ENCODE data around the gene ZDHHC8.

The ZDHHC8 gene

DNA sequence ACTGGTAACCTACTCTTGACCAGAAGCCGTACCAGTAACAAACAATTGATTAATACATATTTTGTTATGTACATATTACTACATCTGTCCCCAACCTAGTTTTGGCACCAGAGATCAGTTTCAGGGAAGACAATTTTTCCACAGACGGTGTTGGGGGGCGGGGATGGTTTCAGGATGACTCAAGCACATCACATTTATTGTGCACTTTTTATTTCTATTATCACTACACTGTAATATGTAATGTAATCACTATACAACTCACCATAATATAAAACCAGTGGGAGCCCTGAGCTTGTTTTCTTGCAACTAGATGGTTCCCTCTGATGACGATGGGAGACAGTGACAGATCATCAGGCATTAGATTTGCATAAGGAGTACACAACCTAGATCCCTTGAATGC, 36.1 kb upstream of the ZDHHC8 start:
- DNase-seq (ENCODE audit: low read depth): no peak

DNA sequence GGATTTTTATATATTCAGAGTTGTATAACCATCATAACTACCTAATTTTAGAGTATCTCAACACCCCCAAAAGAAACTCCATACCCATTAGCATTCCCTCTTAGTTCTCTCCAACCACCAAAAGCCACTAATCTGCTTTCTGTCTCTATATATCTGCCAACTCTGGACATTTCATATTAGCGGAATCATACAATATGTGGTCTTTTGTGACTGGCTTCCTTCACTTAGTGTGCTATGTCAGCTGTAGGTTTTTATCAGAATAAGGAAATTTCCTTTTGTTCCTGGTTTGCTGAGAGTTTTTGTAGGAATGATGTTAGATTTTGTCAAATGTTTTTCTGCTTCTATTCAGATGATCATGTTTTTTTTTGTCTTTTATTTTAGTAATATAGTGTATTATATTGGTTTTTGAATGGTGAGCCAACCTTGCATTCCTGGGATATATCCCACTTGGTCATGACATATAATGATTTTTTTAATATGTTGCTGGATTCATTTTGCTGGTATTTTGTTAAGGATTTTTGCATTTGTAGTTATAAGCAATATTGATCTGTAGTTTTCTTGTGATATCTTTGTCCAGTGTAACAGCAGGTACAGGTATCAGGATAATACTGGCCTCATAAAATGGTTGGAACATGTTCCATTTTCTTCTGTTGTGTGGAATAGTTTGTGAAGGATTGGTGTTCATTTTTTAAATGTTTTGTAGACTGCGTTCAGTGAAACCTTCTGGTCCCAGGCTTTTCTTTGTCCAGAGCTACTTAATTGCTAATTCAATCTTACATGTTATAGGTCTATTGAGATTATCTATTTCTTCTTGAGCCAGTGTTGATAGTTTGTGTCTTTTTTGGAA, 34.8 kb upstream of the ZDHHC8 start:
- DNase-seq (ENCODE audit: low read depth): no peak

DNA sequence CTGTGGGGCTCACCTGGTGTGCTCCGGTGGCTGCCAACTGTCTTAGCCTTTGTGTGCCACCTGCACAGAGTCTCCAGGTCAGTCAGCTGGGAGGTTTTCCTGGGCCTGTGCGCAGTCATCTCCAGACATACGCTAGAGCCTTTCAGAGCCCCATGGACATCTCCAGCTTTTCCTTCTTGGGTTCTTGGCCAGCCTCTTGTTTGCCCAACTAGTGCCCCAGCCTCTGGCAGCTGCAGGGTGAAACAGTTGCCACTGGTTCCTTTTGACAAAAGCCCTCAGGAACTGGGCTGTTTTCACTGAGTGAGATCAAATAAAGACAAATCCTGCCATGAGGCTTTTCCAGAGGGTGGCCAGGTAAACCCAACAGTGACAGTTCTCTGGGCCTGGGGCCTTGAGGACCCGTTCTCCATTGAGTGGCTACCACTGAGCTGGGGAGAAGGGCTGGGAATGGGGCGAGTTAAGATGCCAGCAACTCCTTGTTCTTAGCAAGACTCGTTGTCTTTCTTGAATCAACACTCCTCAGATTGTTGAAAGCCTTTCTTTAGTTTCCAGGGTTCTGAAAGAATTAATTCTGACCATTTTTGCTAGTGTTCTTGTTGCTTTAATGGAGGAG, 32.4 kb upstream of the ZDHHC8 start:
- DNase-seq (ENCODE audit: low read depth): no peak

DNA sequence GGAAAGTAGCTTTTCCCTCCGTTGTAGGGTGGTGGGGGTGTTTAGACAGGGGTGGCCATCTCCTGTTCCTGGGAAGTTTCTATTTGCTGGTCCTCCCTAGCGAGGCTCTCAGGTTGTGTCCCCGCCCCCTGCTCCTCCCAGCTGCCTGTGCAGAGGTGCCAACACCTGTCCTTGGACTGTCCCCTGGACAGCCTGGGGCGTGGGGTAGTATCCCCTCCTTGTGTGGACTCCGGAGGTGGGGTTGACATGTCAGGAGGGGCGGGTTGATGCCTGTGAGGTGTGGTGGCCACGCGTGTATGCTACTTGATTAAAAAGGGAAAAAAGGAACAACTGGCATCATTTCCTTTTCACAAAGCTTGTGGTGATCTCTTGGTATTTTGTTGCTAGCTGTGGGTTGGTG, 30.0 kb upstream of the ZDHHC8 start:
- no peak for DNase-seq (ENCODE audit: low read depth)

- no peak for DNase-seq (ENCODE audit: low read depth)
Measured at GRCh38 chr22:20102203-20102780, 29.3 kb upstream of the ZDHHC8 start.

- no peak for DNase-seq (ENCODE audit: low read depth)
Measured at GRCh38 chr22:20105456-20106204, 26.0 kb upstream of the ZDHHC8 start.

DNA sequence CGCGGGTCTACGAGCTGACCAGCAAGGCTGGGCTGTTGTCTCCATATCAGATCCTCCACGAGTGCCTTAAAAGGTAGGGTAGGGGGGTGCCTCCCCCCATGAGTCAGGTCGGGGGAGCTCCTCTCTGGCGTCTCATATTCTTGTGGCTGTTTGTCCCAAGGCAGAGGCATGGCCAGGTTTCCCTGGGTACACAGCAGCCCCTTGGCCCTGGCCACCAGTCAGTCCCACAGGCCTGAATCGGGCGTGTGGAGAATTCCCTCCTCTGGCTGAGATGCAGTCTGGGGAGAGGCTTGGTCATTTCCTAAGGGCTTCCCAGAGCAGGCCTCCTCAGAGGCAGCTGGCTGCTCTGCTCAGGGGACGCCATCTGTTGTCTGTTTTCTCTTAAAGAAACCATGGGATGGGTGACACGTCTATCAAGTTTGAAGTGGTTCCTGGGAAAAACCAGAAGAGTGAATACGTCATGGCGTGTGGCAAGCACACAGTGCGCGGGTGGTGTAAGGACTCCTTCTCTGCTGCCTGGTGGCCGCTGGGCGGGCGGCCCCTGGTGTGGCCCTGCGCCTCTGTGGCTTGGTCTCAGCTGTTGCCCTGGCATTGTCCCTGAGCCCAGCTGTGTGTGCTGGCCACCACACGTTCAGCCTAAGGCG, 25.3 kb upstream of the ZDHHC8 start:
- DNase-seq (ENCODE audit: low read depth): no peak

DNA sequence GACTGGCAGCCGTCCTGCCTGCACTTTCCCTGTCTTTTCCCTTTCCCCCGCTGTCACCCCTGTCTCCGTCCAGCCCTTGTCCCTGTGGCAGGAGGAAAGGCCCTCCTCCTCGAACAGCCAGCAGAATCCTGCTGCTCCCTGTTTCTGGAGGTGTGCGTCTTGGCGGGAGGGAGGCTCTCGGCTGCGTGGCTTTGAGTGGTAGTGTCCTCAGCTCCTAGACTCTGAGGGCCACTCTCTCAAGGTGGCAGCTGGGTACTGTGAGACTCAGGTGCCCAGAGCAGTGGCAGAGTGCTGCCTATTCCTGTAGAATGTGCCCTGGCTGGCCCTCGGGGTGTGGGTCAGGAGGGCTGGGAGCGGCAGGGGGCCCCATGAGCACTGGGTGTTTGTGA, 24.8 kb upstream of the ZDHHC8 start:
- DNase-seq (ENCODE audit: low read depth): no peak

GRCh38 chr22:20107471-20107901, 24.1 kb upstream of the ZDHHC8 start:
- no peak for DNase-seq (ENCODE audit: low read depth)

- DNase-seq (ENCODE audit: low read depth): no peak
Measured at GRCh38 chr22:20107951-20108756, 23.4 kb upstream of the ZDHHC8 start.

DNA sequence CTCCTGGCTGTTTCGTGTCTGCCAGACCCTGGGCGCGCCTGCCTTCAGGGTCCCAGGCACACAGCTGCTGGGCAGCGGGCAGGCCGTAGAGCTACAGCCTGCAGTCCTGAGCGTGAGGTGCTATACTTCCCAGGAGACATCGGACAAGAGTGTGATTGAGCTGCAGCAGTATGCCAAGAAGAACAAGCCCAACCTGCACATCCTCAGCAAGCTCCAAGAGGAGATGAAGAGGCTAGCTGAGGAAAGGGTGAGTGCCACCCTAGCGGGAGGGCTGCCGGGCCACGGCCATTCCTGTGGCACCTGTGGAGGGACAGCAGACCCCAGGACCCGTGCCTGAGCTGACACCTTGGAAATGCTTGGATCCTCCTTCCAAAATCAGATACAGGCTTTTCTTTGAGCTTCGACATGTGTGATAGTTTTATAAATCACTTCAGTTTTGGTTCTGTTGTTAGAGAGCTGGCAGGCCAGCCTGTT, 22.8 kb upstream of the ZDHHC8 start:
- no peak for DNase-seq (ENCODE audit: low read depth)

- no peak for DNase-seq (ENCODE audit: low read depth)
Measured at GRCh38 chr22:20109411-20110358, 21.9 kb upstream of the ZDHHC8 start.

- no peak for DNase-seq (ENCODE audit: low read depth)
Measured at GRCh38 chr22:20110359-20110985, 21.1 kb upstream of the ZDHHC8 start.

DNA sequence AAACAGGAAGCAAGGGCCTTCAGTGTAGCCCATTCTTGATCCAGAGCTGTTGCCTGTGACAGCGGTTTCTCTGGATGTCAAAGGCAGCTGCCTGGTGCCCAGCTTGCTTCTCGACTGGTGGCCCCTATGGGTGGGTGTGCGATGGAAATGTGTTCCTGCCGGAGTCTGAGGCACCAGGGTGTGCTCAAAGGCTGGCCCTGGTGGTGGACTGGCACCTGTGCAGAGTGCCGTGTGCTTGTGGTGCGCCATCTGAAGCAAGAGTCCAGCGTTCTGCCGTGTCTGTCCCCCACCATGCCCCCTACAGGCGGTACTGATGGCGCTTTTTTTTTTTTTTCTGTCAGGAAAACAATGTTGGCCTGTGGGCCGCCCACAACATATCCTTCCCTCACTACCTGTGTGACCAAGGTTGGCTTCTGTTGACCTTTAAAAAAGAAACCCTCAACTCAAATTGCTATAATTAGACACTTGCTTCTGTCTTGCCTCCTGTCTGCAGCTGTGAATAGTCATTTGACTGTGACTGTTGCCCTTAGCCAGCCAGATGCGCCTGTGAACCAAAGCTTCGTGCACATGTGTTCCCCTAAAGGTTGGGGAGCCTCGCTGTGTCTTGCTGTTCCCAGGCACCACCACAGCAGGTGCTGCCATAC, 20.4 kb upstream of the ZDHHC8 start:
- DNase-seq (ENCODE audit: low read depth): no peak

DNA sequence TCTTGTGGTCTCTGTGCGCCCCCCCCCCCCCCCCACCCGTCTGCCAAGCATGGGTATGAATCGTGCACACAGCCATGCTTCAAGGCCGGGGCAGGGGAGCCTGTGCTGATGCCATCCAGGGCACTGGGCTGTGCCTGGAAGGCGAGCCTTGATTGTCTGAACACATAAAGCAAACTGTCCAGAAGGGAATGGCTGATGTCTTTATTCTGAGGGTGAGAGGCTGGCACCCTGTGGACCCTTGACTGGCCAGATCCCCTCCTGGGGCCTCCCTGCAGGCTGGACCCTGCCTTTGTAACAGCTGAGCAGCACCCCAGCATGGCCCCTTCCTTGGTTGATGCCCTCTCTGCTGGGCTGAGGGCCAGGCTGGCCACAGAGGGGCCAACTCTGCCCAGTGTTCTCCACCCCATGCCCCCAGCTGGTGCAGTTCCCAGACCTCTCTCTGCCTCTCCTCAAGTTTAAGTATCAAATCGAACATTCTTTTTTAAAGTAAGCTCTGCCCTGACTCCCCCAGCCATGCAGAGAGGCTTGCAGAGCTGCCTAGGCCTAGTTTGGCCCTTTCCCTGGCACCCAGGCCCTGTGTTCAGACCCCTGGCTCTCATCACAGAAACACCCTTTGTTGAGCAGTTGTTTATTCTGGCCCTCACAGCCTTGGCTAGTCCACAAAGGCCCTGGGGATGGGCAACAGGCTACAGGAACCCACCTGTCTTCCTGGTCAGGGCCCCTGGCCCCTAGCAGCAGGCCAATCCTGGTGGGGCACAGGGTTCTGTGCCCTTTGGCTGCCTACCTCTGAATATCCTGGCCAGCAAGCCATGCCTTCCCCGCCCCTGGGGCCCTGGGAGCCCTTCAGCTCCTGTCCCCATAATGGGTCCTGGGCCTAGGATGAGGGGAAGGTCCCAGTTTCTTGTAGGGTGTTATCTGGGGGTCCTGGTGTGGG, 19.6 kb upstream of the ZDHHC8 start:
- DNase-seq (ENCODE audit: low read depth): no peak

DNA sequence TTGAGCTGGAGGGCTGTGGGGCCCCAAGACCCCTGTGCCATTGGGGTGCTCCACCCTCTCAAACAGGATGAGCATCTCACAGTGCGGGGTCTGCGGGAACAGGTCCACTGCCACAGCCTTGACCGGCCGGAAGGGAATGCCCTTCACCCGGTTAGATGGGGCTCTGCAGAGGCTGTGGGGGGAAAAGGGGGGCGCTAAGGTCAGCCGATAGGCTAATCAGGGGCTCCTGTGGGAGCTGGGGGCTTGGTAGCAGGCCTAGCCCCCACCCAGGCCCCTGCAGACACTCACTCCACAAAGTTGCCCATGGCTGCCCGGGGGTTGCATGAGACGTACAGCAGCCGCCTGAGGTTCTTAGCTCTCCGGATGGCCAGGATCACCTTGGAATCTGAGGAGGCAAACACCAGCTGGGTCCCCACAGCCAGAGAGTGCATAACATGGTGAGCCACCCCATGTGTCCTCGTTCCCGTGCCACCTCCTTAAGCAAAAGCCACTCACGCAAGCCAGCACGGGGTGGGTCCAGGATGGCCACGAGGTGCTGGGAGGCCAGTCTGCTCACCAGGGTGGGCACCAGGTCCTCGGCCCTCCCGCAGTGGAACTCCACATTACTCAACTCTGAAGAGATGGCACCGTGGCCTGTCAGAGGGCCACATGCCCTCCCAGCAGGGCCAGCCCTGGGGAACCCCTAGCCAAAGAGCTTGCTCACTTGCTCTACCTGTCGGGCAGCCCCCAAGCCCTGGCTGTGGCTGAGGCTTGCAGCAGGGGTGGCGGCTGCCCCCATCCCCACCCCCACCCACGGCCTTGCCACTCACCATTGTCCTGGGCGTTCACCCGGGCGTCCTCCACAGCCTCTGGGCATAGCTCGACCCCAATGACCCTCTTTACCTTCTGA, 18.7 kb upstream of the ZDHHC8 start:
- no peak for DNase-seq (ENCODE audit: low read depth)

Measured in HS-27A (cell line).